Bone marrow (tissue), 2 donors: ENCODE measurements around the gene PROCA1.
A peak's percentile ranks its signal among the peaks of the same experiment; 100 is the strongest.
"Not testable (repeated sequence)": the region's sequence is repeated elsewhere in the genome, so short reads cannot be mapped to it uniquely, and the experiment has no call there.

Source experiments
- DNase-seq, 2 donors: peaks; one replicate each; lab custom pipeline; 2025; lab: John Stamatoyannopoulos, UW

PROCA1 gene

GRCh38 chr17:28744104-28744971 lies 32.6 kb upstream of the PROCA1 start:
- peak in 1 of 2 donors; percentile 69 for DNase-seq

- peak; percentile 56 to 66 for DNase-seq
These were observed 31.8 kb upstream of the PROCA1 start, which contains the start of gene TRAF4 for GRCh38 chr17:28743243-28744103. Gene TRAF4, plus strand, starts transcription at chr17:28744011. Its CDS starts 102 bp downstream, at chr17:28744113.

DNA sequence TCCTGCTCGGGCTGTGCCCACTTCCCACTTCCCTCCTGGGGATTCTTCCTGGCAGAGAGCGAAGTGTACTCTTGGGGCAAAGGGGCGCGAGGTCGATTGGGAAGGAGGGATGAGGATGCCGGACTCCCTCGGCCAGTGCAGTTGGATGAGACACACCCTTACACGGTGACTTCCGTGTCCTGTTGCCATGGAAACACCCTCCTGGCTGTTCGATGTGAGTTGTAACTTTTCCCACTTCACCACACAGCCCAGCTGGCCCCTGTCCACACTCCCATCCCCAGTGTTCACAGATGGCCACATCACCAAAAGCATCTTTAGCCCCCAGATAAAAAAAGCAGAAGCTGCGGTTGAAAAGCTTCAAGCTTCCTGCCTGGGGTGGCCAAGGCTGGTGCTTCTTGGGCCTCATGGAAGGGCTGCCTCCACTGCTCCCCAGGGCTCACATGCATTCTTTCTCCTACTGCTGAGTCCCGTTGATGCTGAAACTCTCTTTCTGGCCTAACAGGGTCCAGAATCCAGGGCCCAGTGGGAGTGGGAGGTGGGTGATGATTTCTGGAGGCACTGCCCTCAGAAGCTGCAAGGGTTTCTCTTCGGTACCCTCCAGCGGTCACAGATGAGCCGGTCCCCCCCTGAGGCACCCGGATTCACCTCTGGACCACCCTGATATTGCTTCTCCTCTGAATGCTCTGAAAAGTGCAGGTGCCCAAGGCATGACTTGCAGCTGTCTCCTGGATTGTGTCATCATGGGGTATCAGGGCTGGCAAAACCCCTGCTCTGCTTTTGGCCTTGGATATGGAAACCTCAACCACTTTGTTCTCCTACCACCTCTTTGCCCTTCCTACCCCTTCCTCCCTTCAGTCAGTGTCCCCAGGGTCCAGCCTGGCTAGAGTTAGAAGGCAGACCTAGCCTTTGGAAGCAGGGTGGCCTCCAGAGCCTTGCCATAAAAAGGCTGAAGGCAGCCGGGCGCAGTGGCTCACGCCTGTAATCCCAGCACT lies 30.0 kb upstream of the PROCA1 start:
- peak; percentile 15 to 80 for DNase-seq

- no peak for DNase-seq
These were observed 29.0 kb upstream of the PROCA1 start for GRCh38 chr17:28740406-28741357.

DNA sequence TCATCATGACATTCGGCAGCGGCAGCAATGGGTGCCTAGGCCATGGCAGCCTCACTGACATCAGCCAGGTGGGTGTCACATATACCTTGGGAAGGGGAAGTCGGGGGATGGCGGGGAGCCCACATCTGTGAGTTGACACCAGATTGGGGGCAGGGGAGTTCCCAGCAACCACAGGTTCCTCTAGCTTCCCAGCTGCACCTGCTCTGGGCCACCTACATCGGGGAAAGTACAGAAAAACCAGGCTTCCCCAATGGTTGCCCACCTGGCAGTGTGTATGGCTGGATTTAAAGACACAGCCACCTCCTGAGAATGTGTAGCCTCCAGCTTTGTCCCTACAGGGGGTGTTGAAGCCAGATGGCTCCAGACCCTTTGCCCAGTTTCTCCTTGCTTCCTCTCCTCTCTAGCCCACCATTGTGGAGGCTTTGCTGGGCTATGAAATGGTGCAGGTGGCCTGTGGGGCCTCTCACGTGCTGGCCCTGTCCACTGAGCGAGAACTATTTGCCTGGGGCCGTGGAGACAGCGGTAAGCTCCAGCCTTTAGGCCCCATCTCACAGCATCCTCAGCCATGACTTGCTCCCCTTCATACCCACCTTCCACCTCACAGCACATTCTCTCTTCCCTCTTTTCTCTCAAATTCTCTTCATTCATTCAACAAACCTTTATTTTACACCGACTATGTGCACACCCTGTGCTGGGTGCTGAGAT lies 27.1 kb upstream of the PROCA1 start:
- DNase-seq = no peak

- no peak for DNase-seq
These were observed 26.3 kb upstream of the PROCA1 start for GRCh38 chr17:28737770-28738679.

DNA sequence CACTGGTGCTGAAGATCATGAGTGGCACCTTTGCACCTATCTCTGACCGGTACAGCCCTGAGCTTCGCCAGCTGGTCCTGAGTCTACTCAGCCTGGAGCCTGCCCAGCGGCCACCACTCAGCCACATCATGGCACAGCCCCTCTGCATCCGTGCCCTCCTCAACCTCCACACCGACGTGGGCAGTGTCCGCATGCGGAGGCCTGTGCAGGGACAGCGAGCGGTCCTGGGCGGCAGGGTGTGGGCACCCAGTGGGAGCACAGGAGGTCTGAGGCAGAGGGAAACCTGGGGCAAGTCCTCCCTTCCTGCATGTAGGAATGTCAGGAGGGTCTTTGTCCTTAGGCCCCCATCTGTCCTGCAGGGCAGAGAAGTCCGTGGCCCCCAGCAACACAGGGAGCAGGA lies 25.6 kb upstream of the PROCA1 start:
- no peak for DNase-seq

DNA sequence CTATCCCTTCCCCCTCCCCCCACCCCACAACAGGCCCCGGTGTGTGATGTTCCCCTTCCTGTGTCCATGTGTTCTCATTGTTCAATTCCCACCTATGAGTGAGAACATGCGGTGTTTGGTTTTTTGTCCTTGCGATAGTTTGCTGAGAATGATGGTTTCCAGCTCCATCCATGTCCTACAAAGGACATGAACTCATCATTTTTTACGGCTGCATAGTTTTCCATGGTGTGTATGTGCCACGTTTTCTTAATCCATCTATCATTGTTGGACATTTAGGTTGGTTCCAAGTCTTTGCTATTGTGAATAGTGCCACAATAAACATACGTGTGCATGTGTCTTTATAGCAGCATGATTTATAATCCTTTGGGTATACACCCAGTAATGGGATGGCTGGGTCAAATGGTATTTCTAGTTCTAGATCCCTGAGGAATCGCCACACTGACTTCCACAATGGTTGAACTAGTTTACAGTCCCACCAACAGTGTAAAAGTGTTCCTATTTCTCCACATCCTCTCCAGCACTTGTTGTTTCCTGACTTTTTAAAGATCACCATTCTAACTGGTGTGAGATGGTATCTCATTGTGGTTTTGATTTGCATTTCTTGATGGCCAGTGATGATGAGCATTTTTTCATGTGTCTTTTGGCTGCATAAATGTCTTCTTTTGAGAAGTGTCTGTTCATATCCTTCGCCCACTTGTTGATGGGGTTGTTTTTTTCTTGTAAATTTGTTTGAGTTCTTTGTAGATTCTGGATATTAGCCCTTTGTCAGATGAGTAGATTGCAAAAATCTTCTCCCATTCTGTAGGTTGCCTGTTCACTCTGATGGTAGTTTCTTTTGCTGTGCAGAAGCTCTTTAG lies 24.5 kb upstream of the PROCA1 start:
- not testable (repeated sequence) for DNase-seq

GRCh38 chr17:28735242-28735722 lies 23.6 kb upstream of the PROCA1 start:
- DNase-seq = no peak

DNA sequence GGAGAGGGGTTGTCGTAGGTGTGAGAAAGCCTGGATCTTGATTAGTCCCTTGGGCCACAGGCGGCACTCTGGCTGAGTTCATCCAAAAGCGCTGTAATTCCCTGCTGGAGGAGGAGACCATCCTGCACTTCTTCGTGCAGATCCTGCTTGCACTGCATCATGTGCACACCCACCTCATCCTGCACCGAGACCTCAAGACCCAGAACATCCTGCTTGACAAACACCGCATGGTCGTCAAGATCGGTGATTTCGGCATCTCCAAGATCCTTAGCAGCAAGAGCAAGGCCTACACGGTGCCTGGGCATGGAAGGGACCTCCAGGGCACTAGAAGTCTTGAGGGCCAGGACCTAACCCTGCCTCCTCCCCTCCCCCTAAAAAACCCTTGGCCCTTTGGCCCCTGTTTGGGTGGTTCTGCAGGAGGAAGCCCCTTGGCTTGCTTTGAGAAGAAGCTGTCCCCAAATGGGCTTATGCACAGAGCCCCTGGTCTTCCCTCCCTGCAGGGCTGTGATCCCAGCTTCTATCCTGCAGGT lies 23.1 kb upstream of the PROCA1 start:
- no peak for DNase-seq

DNA sequence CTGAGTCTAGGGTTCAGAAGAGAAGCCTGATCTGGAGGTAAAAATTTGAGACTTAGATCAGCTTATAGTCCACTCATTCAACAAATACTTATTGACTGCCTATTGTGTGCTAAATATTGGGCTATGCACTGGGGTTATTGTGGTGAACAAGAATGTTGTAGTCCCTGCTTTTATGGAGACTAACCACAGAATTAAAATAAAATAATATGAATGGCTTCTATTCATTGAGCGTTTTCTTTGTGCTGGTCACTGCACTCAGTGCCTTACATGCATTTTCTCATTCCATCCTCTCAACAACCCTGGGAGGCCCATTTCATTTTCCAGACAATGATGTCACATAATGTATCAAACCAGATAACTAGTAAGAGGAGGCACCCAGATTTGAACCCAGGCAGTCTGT lies 21.7 kb upstream of the PROCA1 start:
- no peak for DNase-seq

GRCh38 chr17:28729950-28730330 lies 18.3 kb upstream of the PROCA1 start:
- no peak for DNase-seq

DNA sequence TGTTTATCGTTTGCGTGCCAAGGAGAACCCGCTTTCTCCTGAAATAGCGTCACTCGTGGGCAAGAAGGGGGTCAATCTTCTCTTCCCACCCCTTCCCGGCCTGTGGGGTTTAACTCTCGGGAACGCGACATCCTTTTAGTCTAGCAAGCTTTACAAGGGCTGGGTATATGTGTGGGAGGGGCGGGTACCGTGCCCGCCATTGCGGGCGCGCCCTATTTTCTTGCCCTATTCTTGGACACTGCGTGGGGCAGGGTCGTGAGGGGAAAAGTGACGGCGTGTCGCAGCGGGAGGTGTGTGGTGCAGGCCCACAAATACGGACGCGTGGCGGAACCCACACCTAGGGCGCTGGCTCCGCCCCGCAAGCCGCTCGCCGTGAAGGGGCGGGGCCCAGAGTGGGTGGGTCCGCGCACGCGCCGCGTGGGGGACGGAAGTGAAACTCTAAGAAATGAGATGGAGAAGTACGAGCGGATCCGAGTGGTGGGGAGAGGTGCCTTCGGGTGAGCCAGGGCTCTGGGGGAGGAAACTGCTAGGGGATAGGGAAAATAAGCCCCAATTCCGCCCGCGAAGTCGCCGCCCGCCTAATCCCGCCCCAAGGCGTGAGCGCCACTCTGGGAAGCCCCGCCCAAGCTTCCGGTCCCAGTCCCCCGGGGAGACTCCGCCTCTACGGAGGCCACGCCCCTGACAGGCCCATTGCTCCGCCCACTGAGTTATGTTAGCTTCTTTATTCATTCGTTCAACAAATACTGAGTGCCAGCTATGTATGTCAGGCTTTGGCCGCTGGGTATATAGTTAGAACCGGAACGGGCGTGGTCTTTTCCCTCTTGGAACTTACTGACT lies 16.9 kb upstream of the PROCA1 start, which contains the start of gene NEK8:
NEK8 (plus strand) TSS at position 425 of the 837 bp plus-strand sequence; CDS start at position 451, 26 bp downstream.
- DNase-seq = peak; percentile 93 to 94

- DNase-seq = peak; percentile 67 to 86
These were observed 15.2 kb upstream of the PROCA1 start for GRCh38 chr17:28726627-28727491.

GRCh38 chr17:28726226-28726626 lies 14.5 kb upstream of the PROCA1 start, which contains the start of gene TLCD1:
Gene TLCD1, minus strand, starts transcription at chr17:28726233. Its CDS starts 136 bp downstream, at chr17:28726097.
- peak in 1 of 2 donors; percentile 93 for DNase-seq
